Osteoblast (primary cell): ENCODE measurements around the gene MRPL12. TPM values are rescaled to one million over a fixed set of nuclear protein-coding genes. Genes with fewer than 3 reads are reported as not detected.

Experiments
- DNase-seq: peaks from one replicate; pipeline ENCODE4 v3.0.0; 2011; ENCODE audit warnings: low spot score, mixed read lengths; ENCODE audit not compliant: insufficient read length; ENCODE audit errors: missing footprints
- H2AFZ ChIP-seq: 2 replicates; pipeline ENCODE4 v1.6.0; 2011; ENCODE audit warnings: mild to moderate bottlenecking, low read length
- H3K27ac ChIP-seq: 2 replicates; pipeline ENCODE4 v1.5.1; 2011; ENCODE audit warnings: mild to moderate bottlenecking, low read depth, low read length, moderate library complexity
- H3K27me3 ChIP-seq: 2 replicates; pipeline ENCODE4 v1.6.0; 2012; ENCODE audit warnings: mild to moderate bottlenecking, control low read depth, inconsistent platforms, low read length, moderate library complexity; ENCODE audit not compliant: insufficient read depth
- H3K36me3 ChIP-seq: 2 replicates; pipeline ENCODE4 v1.5.1; 2011; ENCODE audit warnings: mild to moderate bottlenecking, low read length, control low read depth, moderate library complexity; ENCODE audit not compliant: insufficient read depth
- H3K4me1 ChIP-seq: 2 replicates; pipeline ENCODE4 v1.5.1; 2011; ENCODE audit warnings: mild to moderate bottlenecking, low read length, control low read depth, moderate library complexity; ENCODE audit not compliant: insufficient read depth
- H3K4me2 ChIP-seq: 2 replicates; pipeline ENCODE4 v1.6.0; 2011; ENCODE audit warnings: mild to moderate bottlenecking, low read length; ENCODE audit not compliant: insufficient read depth
- H3K4me3 ChIP-seq: fragments of 200-600 bp; sonication (generic); 3 replicates; pipeline ENCODE4 v1.5.1; 2012; ENCODE audit warnings: mild to moderate bottlenecking, low read length, inconsistent platforms; ENCODE audit not compliant: insufficient read depth
- H3K79me2 ChIP-seq: 2 replicates; pipeline ENCODE4 v1.6.0; 2012; ENCODE audit warnings: mild to moderate bottlenecking, low read length, control low read depth, inconsistent platforms; ENCODE audit not compliant: insufficient read depth
- H3K9me3 ChIP-seq: 2 replicates; pipeline ENCODE4 v1.5.1; 2011; ENCODE audit warnings: low read depth, low read length, control low read depth
- H4K20me1 ChIP-seq: 2 replicates; pipeline ENCODE4 v1.6.0; 2012; ENCODE audit warnings: mild to moderate bottlenecking, low read length, control low read depth; ENCODE audit not compliant: insufficient read depth
- CTCF ChIP-seq: IDR thresholded peaks from 2 replicates; pipeline ENCODE4 v1.5.1; 2011; ENCODE audit warnings: mild to moderate bottlenecking, low read depth, low read length, moderate library complexity; ENCODE audit errors: extremely low read depth
- total RNA-seq: library from RNA; depleted of rRNA; stranded (reverse); fragments of >200 nt; gene quantifications from 2 replicates; pipeline ENCODE4 v1.2.3, GENCODE V29; 2012

Gene MRPL12
- total RNA-seq, 1 donor = 6.2 TPM

DNA sequence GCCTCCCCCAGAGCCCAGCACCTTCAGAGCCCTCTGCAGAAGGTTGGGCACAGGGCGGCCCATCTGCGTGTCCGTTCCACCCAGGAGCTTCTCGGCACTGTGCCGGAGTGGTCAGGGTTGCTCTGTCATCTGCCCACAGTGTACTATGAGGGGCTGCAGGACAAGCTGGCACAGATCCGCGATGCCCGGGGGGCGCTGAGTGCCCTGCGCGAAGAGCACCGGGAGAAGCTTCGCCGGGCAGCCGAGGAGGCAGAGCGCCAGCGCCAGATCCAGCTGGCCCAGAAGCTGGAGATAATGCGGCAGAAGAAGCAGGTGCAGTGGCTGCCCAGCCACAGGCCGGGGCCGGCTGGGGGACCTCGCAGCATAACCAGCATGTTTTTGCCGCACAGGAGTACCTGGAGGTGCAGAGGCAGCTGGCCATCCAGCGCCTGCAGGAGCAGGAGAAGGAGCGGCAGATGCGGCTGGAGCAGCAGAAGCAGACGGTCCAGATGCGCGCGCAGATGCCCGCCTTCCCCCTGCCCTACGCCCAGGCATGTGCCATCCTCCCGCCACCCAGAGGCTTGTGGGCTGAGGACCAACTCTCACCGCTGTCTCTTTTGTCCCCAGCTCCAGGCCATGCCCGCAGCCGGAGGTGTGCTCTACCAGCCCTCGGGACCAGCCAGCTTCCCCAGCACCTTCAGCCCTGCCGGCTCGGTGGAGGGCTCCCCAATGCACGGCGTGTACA is 6.8 kb upstream of the MRPL12 start:
- H3K79me2 ChIP-seq = peaks cover 80% of the 10 kb centered on the region

DNA sequence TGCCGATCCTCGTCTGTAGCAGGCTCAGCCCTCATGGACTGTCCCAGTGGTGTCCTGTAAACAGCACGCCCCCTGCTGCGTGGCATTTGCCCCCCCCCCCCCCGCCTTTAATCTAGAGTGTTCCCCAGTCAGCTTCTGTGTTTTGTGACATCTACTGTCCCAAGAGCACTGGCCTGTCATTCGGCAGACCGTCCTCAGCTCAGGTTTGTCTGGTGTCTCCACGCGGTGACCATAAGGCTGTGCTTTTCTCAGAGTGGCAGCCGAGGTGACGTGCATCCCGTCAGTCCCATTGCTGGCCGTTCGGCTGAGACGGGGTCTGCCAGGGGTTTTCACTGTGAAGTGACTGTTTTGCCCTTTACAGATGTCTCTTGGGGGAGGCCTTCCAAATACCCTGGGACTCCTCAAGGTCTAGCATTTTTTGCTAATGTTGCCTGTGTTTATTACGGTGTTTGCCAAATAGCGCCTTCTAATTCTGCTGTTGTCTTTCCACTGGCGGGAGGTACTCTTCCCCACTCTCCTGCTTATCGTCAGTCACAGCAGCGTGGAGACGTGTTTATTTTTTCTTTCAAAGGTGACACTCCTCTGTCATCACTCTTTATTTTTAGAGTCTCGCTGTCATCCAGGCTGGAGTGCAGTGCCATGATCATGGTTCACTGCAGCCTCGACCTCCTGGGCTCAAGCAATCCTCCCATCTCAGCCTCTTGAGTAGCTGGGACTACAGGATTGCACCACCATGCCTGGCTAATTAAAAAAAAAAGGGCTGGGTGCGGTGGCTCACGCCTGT is 5.7 kb upstream of the MRPL12 start:
- H4K20me1 ChIP-seq = peaks cover 43% of the 10 kb centered on the region

More for the DNA sequence above, 6.8 kb upstream of the MRPL12 start:
- peaks cover 81% of the 10 kb centered on the region for H3K36me3 ChIP-seq
- no peaks in the 10 kb centered on the region for H3K27me3 ChIP-seq
- no peak overlapping the region for H3K4me3 ChIP-seq
- DNase-seq = no peak
- no peak overlapping the region for H3K27ac ChIP-seq
- no peaks in the 10 kb centered on the region for H3K4me1 ChIP-seq
- peaks cover 40% of the 10 kb centered on the region for H4K20me1 ChIP-seq
- TF ChIP-seq CTCF = no peak
- no peaks in the 10 kb centered on the region for H3K9me3 ChIP-seq
- no peak overlapping the region for H2AFZ ChIP-seq
- no peak overlapping the region for H3K4me2 ChIP-seq

GRCh38 chr17:81700353-81701287 is 2.5 kb upstream of the MRPL12 start:
- Histone ChIP-seq H3K4me2 (no peak overlapping the region), H3K27ac (no peak overlapping the region), H3K4me1 (peaks cover 21% of the 10 kb centered on the region), H4K20me1 (peaks cover 33% of the 10 kb centered on the region), H3K36me3 (peaks cover 56% of the 10 kb centered on the region), H3K79me2 (peaks cover 83% of the 10 kb centered on the region), H3K4me3 (no peak overlapping the region), H3K9me3 (no peaks in the 10 kb centered on the region), H3K27me3 (no peaks in the 10 kb centered on the region), H2AFZ (no peak overlapping the region)
- peak; percentile 82 for DNase-seq
- no peak for TF ChIP-seq CTCF

More for the DNA sequence above, 5.7 kb upstream of the MRPL12 start:
- H3K4me2 ChIP-seq = no peak overlapping the region
- H3K4me1 ChIP-seq = peaks cover 11% of the 10 kb centered on the region
- no peak for DNase-seq
- H2AFZ ChIP-seq = no peak overlapping the region
- no peak overlapping the region for H3K4me3 ChIP-seq
- no peak for TF ChIP-seq CTCF
- H3K27me3 ChIP-seq = no peaks in the 10 kb centered on the region
- no peaks in the 10 kb centered on the region for H3K9me3 ChIP-seq
- peaks cover 80% of the 10 kb centered on the region for H3K79me2 ChIP-seq
- no peak overlapping the region for H3K27ac ChIP-seq
- H3K36me3 ChIP-seq = peaks cover 77% of the 10 kb centered on the region
